ENCODE data around the gene PEA15. TPM values are rescaled to one million over a fixed set of nuclear protein-coding genes. Genes with fewer than 3 reads are reported as not detected.

The PEA15 gene
- total RNA-seq: 100 to 1,000 TPM in 1 of 2 donors, 10 to 100 TPM in 1; 76.0 to 133 TPM
- 100 to 1,000 TPM; 139 to 261 TPM for polyA plus RNA-seq
- long read RNA-seq, donor 1, transcript PEA15-201 (4 exons, 2,471 nt): major isoform, 73 of 122 reads
- long read RNA-seq, donor 1, partial matches to known transcripts: 49 of 122 reads
- long read RNA-seq, donor 1, other reads (novel, unspliced or antisense): 0 of 122 reads
- long read RNA-seq, donor 2, transcript PEA15-201 (4 exons, 2,471 nt): major isoform, 16 of 37 reads
- long read RNA-seq, donor 2, partial matches to known transcripts: 20 of 37 reads
- long read RNA-seq, donor 2, other reads (novel, unspliced or antisense): 0 of 37 reads
- long read RNA-seq, donor 3, transcript PEA15-201 (4 exons, 2,471 nt): major isoform, 20 of 58 reads
- long read RNA-seq, donor 3, partial matches to known transcripts: 38 of 58 reads
- long read RNA-seq, donor 3, other reads (novel, unspliced or antisense): 0 of 58 reads
- long read RNA-seq, donor 4, transcript PEA15-201 (4 exons, 2,471 nt): major isoform, 10 of 21 reads
- long read RNA-seq, donor 4, partial matches to known transcripts: 11 of 21 reads
- long read RNA-seq, donor 4, other reads (novel, unspliced or antisense): 0 of 21 reads
- long read RNA-seq, donor 5, transcript PEA15-201 (4 exons, 2,471 nt): major isoform, 57 of 93 reads
- long read RNA-seq, donor 5, partial matches to known transcripts: 36 of 93 reads
- long read RNA-seq, donor 5, other reads (novel, unspliced or antisense): 0 of 93 reads

- no peak for TF ChIP-seq CTCF (IDR thresholded peaks at IDR 0.05; ENCODE audit: control extremely low read depth, extremely low read depth)
- peak; percentile 84 for ATAC-seq (ENCODE audit: insufficient read depth, low FRiP score)
- peak within 1 kb of the TSS; percentile 91 for H3K4me3 ChIP-seq
- H3K27me3 ChIP-seq (ENCODE audit: control insufficient read depth in 3 of 3, insufficient read depth in 3 of 3, low read length in 2 of 3): no peaks in the 10 kb centered on the region
- peak; percentile 84 to 89 (median 86) for DNase-seq
- H3K9me3 ChIP-seq (ENCODE audit: control insufficient read depth in 4 of 4, insufficient read depth in 3 of 4, low read length in 3 of 4): no peaks in the 10 kb centered on the region
- peaks cover 13 to 49% (median 30%) of the 10 kb centered on the region in 5 donors for H3K4me1 ChIP-seq (ENCODE audit: control insufficient read depth in 5 of 5, insufficient read depth in 5 of 5, low read length in 5 of 5)
- H3K27ac ChIP-seq (ENCODE audit: low read depth in 1 of 2, low read length in 1 of 2): peak within 1 kb of the TSS; percentile 96 to 99
- H3K9ac ChIP-seq (ENCODE audit: insufficient read depth in 1 of 2, low read length in 2 of 2): peak within 1 kb of the TSS; percentile 81 to 90
- WGBS, 2 donors: 0 to 1% methylated on average over 53 to 76 of the region's 76 CpGs
- H3K36me3 ChIP-seq (ENCODE audit: control insufficient read depth in 4 of 4, insufficient read depth in 4 of 4, low read length in 4 of 4): peaks cover 2 to 10% (median 4%) of the 10 kb centered on the region in 4 donors
These were observed at the start of gene PEA15 for GRCh38 chr1:160205242-160206035. Gene PEA15, plus strand, starts transcription at chr1:160205384. Its CDS starts 6,161 bp downstream, at chr1:160211545.

DNA sequence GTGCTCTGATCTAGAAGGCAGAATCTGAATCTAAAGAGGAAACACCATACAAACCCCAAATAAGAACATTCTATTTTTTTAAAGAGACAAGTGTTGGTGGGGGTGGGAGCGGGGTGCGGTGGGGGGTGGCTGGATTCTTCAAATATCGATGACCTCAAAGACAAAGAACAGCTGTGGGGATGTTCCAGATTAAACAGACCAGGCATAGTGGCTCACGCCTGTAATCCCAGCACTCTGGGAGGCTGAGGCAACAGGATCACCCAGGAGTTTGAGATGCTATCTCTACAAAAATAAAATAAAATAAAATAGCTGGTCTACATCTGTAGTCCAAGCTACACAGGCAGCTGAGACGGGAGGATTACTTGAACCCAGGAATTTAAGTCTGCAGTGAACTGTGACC is 48.8 kb upstream of the PEA15 start:
- 88 to 90% methylated on average over 5 of the region's 5 CpGs for WGBS, 2 donors
- ATAC-seq (ENCODE audit: insufficient read depth, low FRiP score): no peak

GRCh38 chr1:160157174-160157573 is 48.0 kb upstream of the PEA15 start:
- no peak for TF ChIP-seq CTCF (IDR thresholded peaks at IDR 0.05; ENCODE audit: control extremely low read depth, extremely low read depth)
- 71 to 92% methylated on average over 4 of the region's 4 CpGs for WGBS, 2 donors
- no peaks in the 10 kb centered on the region for H3K36me3 ChIP-seq (ENCODE audit: control insufficient read depth in 4 of 4, insufficient read depth in 4 of 4, low read length in 4 of 4)
- no peak overlapping the region for H3K9ac ChIP-seq (ENCODE audit: insufficient read depth in 1 of 2, low read length in 2 of 2)
- H3K4me1 ChIP-seq (ENCODE audit: control insufficient read depth in 5 of 5, insufficient read depth in 5 of 5, low read length in 5 of 5): peaks cover 0 to 4% (median 0%) of the 10 kb centered on the region in 5 donors
- no peaks in the 10 kb centered on the region for H3K27me3 ChIP-seq (ENCODE audit: control insufficient read depth in 3 of 3, insufficient read depth in 3 of 3, low read length in 2 of 3)
- H3K27ac ChIP-seq (ENCODE audit: low read depth in 1 of 2, low read length in 1 of 2): no peak overlapping the region
- no peak overlapping the region for H3K4me3 ChIP-seq
- DNase-seq (no peak), ATAC-seq (ENCODE audit: insufficient read depth, low FRiP score) (no peak)
- H3K9me3 ChIP-seq (ENCODE audit: control insufficient read depth in 4 of 4, insufficient read depth in 3 of 4, low read length in 3 of 4): no peaks in the 10 kb centered on the region

More for the DNA sequence above, 48.8 kb upstream of the PEA15 start:
- TF ChIP-seq CTCF (IDR thresholded peaks at IDR 0.05; ENCODE audit: control extremely low read depth, extremely low read depth): no peak
- DNase-seq: no peak
- Histone ChIP-seq H3K4me1 (ENCODE audit: control insufficient read depth in 5 of 5, insufficient read depth in 5 of 5, low read length in 5 of 5) (peaks cover 0 to 4% (median 0%) of the 10 kb centered on the region in 5 donors), H3K9ac (ENCODE audit: insufficient read depth in 1 of 2, low read length in 2 of 2) (no peak overlapping the region), H3K4me3 (no peak overlapping the region), H3K27me3 (ENCODE audit: control insufficient read depth in 3 of 3, insufficient read depth in 3 of 3, low read length in 2 of 3) (no peaks in the 10 kb centered on the region), H3K27ac (ENCODE audit: low read depth in 1 of 2, low read length in 1 of 2) (no peak overlapping the region), H3K9me3 (ENCODE audit: control insufficient read depth in 4 of 4, insufficient read depth in 3 of 4, low read length in 3 of 4) (no peaks in the 10 kb centered on the region), H3K36me3 (ENCODE audit: control insufficient read depth in 4 of 4, insufficient read depth in 4 of 4, low read length in 4 of 4) (no peaks in the 10 kb centered on the region)

Data from lung (tissue), 16 donors.